SHP77 treated with DMSO at 0.1 percent for 48 hours (cell line): Measurements from ENCODE around the gene TBC1D22A.
"Not testable (repeated sequence)": the region's sequence is repeated elsewhere in the genome, so short reads cannot be mapped to it uniquely, and the experiment has no call there.

Source experiments
- DNase-seq: peaks from one replicate; lab custom pipeline; 2025; lab: John Stamatoyannopoulos, UW

Gene TBC1D22A

GRCh38 chr22:47105085-47105484 is 342.6 kb downstream of the TBC1D22A start:
- DNase-seq: no peak

DNA sequence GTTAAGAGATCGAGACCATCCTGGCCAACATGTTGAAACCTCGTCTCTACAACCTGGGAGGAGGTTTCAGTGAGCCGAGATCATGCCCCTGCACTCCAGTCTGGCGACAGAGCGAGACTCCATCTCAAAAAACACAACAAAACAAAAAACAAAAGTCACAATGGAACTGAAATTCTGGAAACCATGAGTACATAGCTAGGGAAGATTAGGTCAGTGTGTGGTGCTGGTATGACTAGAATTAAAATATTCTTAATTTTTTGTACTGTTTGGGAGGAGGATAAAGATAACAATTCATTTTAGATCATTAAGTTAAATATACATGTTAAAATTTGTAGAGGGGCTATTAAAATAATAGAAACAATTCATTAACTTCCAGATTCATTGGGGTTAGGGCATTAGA is 344.4 kb downstream of the TBC1D22A start:
- DNase-seq: no peak

- DNase-seq: no peak
These were observed 345.0 kb downstream of the TBC1D22A start for GRCh38 chr22:47107431-47107830.

- DNase-seq: no peak
These were observed 348.5 kb downstream of the TBC1D22A start for GRCh38 chr22:47110817-47111443.

DNA sequence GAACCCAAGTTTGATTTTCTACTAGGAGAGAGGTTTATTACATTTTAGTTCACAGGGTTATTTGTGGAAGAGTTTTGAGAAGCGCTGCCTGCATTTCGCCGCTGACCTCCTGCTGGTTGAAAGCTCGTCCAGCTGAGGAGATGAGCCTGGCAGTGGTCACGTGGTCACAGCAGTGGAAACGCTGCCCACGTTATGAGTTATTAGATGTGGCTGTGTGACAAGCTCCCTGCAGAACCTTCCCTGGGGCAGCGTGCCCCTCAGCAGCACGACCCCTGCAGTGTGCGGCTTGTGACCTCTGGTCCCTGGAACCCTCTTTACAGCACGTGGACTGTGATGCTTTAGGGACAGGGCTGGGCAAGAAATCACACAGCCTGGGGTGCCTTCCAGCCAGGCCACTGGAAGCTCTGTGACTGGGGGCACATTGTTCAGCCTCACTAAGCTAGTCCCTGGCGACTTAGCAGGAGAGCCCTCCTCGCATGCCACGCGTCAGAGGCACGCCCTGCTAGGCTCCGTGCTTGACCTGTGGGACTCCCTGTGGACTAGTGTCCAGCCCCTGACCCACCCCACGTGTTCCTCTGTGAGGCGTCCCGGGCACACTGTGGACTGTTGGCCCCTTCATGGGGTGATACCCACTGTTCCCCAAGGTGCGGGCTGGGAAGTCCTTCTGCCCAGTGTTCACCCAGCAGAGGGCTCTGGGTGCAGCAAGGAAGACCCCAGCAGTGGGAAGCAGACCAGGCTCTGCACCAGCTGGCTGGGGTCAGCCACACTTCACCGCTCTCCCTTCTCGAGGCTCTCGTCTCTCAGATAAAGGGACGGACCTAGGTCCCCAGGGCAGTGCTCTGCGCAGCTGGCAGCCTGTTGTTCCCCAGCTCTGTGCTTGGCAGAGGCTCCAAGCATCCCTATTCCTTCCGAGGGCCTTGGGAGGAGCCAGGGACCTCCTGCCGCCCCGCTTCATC is 349.5 kb downstream of the TBC1D22A start:
- DNase-seq: no peak

DNA sequence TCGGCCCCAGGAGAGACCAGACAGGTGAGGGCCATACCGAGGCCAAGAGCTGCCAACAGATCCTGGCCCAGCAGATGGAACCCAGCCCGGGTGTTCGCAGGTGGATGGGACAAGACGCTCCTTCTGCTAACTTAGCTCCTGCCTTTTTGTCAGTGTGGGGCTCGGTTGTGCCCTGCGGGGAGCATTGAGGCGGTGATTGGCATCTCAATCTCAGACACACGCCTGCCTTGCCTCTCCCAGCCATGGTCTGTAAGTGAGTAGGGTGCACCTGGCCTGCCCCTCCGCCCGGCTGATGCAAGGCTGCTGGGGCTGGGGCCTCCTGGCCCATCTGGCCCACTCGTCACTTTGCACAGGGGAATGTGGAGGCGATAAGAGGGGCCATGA is 350.1 kb downstream of the TBC1D22A start:
- DNase-seq: no peak

DNA sequence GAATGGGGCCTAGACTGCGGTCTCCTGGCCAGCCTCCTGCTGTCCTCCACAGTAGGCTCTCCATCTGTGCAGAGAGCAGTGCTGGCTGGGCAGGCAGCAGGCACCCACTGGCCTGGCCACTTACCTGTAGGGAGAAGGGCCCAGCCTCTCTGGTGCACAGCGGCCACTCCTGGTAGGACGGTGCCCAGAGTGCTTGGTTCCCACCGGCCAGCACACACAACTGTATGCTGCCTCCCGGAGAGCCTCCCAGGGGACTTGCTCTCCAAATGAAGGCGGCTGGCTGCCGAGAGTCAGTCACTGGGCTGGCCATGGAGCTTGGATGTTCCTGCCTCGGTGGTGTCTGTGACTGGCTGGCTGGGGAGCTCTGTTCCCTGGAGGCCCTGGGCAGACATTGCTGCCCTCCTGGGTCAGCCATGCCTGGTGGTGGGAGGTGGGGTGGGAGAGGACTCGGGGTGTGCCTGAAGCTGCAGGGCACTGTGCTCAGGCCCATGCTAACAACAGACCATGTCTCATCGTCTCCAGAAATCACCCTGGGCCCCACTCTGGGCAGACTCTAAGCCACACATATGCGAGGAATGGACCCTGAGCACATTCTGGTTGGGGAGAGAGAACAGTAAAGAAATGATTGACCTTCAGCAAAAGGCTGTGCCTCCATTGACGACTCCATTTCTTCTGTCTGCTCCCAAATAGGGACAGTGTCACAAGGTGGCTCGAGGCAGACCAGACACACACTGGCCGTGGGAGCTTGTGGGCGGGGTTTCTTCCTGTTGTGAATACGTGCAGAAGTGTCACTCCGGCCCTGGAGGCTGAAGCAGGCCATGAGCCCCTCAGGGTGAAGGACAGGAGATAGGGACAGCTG is 350.8 kb downstream of the TBC1D22A start:
- DNase-seq: no peak

- no peak for DNase-seq
These were observed 351.5 kb downstream of the TBC1D22A start for GRCh38 chr22:47113853-47114415.

DNA sequence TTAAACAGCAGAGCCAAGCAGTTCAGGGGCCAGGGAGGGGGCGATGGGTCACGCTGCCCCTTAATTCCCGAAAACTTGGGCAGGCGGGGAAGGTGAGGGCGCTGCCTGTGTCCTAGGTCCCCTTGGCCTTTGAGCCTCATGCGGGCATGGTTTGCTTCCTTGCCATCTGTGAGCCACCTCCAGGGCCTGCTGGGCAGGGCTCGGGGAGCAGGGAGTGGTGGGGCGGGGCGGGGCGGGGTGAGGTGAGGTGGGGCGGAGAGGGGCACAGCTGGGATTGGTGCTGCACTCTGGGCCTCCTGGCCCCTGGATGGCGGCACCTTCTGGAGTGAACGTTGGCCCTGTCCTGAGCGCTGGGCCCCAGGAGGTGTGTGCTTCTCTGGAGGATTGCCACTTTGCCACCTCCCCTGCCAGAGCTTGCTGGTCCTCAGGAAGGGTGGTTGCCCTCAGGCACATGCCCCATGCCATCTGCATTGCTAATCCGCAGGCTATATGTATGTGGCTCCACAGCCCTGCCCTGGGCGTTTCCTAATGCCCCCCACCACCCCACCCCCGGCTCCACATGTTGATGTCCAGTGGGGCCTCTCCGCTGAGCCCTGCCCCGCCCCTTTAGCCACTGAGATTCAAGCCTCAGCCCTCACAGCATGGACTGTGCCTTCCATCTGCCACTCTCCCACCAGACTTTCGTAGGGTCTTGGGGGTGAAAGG is 352.5 kb downstream of the TBC1D22A start:
- DNase-seq: no peak

DNA sequence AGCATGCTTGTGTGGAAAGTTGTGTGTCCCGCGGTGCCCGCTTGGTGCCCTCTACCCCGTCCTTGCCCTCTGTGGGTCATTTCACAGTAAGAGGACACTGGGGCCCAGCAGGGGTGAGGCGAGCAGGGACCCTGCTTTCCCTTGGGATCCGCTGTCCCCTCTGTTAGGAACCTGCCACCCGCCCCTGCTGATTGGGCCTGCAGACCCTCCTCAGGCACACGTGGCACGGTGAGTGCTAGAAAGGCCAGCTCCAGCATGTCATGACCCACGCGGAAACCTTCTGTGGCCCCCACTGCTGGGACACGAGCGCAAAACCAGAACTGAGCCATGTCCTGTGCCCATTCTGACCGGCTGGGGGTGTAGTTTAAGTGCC is 353.1 kb downstream of the TBC1D22A start:
- no peak for DNase-seq

GRCh38 chr22:47115921-47116320 is 353.5 kb downstream of the TBC1D22A start:
- DNase-seq: no peak

- no peak for DNase-seq
These were observed 354.2 kb downstream of the TBC1D22A start for GRCh38 chr22:47116426-47117341.

- not testable (repeated sequence) for DNase-seq
These were observed 355.0 kb downstream of the TBC1D22A start for GRCh38 chr22:47117442-47117841.

DNA sequence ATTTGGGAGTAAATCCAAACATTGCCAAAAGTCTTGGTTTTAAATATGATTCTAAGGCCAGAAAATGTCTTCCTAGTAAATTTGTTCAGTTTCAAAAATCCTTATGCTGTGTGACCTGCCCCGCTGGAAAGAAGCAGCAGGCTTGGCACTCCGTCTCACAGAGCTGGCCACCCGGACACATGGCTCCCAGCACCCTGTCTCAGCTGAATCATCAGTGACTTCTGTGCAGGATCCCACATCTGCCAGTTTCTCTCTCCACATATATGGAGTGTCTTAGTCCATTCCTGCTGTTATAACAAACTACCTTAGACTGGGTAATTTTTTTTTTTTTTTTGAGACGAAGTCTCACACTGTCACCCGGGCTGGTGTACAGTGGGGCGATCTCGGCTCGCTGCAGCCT is 356.7 kb downstream of the TBC1D22A start:
- no peak for DNase-seq

GRCh38 chr22:47120399-47120798 is 357.9 kb downstream of the TBC1D22A start:
- no peak for DNase-seq

GRCh38 chr22:47121791-47122190 is 359.3 kb downstream of the TBC1D22A start:
- no peak for DNase-seq

GRCh38 chr22:47122441-47123000 is 360.1 kb downstream of the TBC1D22A start:
- no peak for DNase-seq

- no peak for DNase-seq
These were observed 360.8 kb downstream of the TBC1D22A start for GRCh38 chr22:47123006-47123826.

DNA sequence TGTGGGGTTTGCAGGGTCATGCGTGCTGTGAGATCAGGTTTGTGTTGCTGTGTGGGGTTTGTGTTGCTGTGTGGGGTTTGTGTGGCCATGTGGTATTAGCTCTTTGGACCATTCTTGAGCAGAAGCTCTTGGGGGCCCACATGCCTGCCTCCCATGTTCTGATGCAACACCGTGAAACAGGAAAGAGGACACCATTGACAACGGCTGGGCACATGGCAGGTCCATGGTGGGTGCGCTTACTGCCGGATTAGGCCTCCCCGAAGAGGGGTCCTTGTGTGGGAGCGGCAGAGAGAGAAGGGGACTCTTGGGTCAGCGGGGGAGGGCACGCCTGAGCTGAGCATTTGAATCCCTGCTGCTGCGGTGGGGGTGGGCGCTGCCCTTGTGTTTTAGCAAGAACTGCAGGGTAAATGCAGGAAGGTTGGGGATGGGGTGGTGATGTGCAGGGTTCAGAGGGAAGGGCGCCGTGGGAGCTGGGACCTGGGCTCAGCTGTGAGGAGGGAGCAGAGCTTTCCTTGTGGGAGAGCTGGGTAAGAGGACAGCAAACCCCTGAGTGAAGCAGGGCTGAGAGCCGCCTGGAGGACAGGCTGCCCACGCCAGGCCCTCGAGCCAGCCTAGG is 361.5 kb downstream of the TBC1D22A start:
- DNase-seq: no peak
